T-cell (primary cell): ENCODE measurements around the gene PDE1A. TPM values are rescaled to one million over a fixed set of nuclear protein-coding genes. Genes with fewer than 3 reads are reported as not detected.

Source experiments
- ATAC-seq, 4 experiments: fragments of 200-7000 bp in 3 of 4; fragments of 150-1000 bp in 1 of 4; cut with Tn5 transposase; replicated peaks in 1 of 4; 1 replicate in 3 of 4; 2 replicates in 1 of 4; pipeline ENCODE4 v1.10.0; 2021; ENCODE audit warnings: moderate library complexity in 3 of 4, mild to moderate bottlenecking in 2 of 4, moderate number of reproducible peaks in 1 of 4
- CTCF ChIA-PET, 2 donors: fragments of 300-600 bp; sonication (Branson Sonifier 250); formaldehyde crosslinking; loops; one replicate each; lab custom pipeline; 2022; ENCODE audit warnings: antibody characterized with exemption in 2 of 2; lab: Charles Lee
- POLR2A ChIA-PET, 2 donors: fragments of 300-600 bp; sonication (Branson Sonifier 250); formaldehyde crosslinking; loops; one replicate each; lab custom pipeline; 2022; ENCODE audit warnings: antibody characterized with exemption in 2 of 2; lab: Charles Lee
- DNase-seq, 35 experiments: peaks; one replicate each; pipeline versions ENCODE4 v3.0.0 to v3.0.0-alpha.2; 2013 to 2023
- H3K27ac ChIP-seq: one replicate; pipeline ENCODE4 v1.5.1; 2013; ENCODE audit warnings: low read length
- H3K27me3 ChIP-seq, 2 experiments: replicated peaks in 1 of 2; 1 replicate in 1 of 2; 2 replicates in 1 of 2; pipeline versions ENCODE4 v1.6.1 to v1.7.0; 2013; ENCODE audit warnings: low read length in 1 of 2, mixed read lengths in 1 of 2; ENCODE audit not compliant: control insufficient read depth in 2 of 2, insufficient read depth in 2 of 2; ENCODE audit errors: extremely low read depth in 1 of 2
- H3K36me3 ChIP-seq, 2 donors: 1 replicate in 1 of 2; 2 replicates in 1 of 2; pipeline versions ENCODE4 v1.6.1 to v1.7.0; 2013; ENCODE audit warnings: low read length in 1 of 2; ENCODE audit not compliant: control insufficient read depth in 2 of 2, insufficient read depth in 1 of 2; ENCODE audit errors: extremely low read depth in 1 of 2
- H3K4me1 ChIP-seq, 2 experiments: 1 replicate in 1 of 2; 2 replicates in 1 of 2; pipeline versions ENCODE4 v1.6.1 to v1.7.0; 2013; ENCODE audit warnings: low read length in 2 of 2, mixed read lengths in 1 of 2; ENCODE audit not compliant: insufficient read depth in 2 of 2, control insufficient read depth in 1 of 2; ENCODE audit errors: extremely low read depth in 1 of 2
- H3K4me3 ChIP-seq, 2 donors: 1 replicate in 1 of 2; 2 replicates in 1 of 2; pipeline versions ENCODE4 v1.5.1 to v1.7.0; 2013; ENCODE audit warnings: mild to moderate bottlenecking in 2 of 2, low read length in 1 of 2, moderate library complexity in 1 of 2; ENCODE audit not compliant: control insufficient read depth in 1 of 2; ENCODE audit errors: extremely low read depth in 1 of 2
- H3K9me3 ChIP-seq: 2 replicates; pipeline ENCODE4 v1.7.0; 2013
- H3K27ac Mint-ChIP-seq, 2 donors: one replicate each; pipeline ENCODE4 v1.8.0; 2020 to 2021; ENCODE audit warnings: mild to moderate bottlenecking in 2 of 2, mixed read lengths in 2 of 2
- H3K27me3 Mint-ChIP-seq, 2 donors: one replicate each; pipeline ENCODE4 v1.8.0; 2021 to 2022; ENCODE audit warnings: mixed read lengths in 2 of 2
- H3K36me3 Mint-ChIP-seq: one replicate; pipeline ENCODE4 v1.8.0; 2021; ENCODE audit warnings: mixed read lengths
- H3K4me1 Mint-ChIP-seq, 3 donors: one replicate each; pipeline ENCODE4 v1.8.0; 2020 to 2022; ENCODE audit warnings: mixed read lengths in 3 of 3, mild to moderate bottlenecking in 1 of 3
- H3K4me3 Mint-ChIP-seq, 3 donors: one replicate each; pipeline ENCODE4 v1.8.0; 2020 to 2022; ENCODE audit warnings: mild to moderate bottlenecking in 3 of 3, mixed read lengths in 3 of 3, moderate library complexity in 3 of 3
- H3K9me3 Mint-ChIP-seq, 3 donors: one replicate each; pipeline ENCODE4 v1.8.0; 2020 to 2022; ENCODE audit warnings: mixed read lengths in 3 of 3
- WGBS: methylation state at CpG from one replicate; pipeline ENCODE4 v1.1.5; 2013; ENCODE audit warnings: missing lambda C conversion rate; ENCODE audit not compliant: insufficient coverage; 5-methylcytosine and 5-hydroxymethylcytosine counted together
- total RNA-seq, 35 experiments: library from RNA in 6 of 35; stranded (reverse) in 6 of 35; fragments of 120-200 nt in 1 of 35; gene quantifications; one replicate each; pipeline versions ENCODE4 v1.2.1 to v1.2.4 and lab custom pipeline; 2013 to 2026

Gene PDE1A
- total RNA-seq, 5 donors from 2014 or later (not counting 1 experiment from before 2014, with no cell fraction given) = not detected

DNA sequence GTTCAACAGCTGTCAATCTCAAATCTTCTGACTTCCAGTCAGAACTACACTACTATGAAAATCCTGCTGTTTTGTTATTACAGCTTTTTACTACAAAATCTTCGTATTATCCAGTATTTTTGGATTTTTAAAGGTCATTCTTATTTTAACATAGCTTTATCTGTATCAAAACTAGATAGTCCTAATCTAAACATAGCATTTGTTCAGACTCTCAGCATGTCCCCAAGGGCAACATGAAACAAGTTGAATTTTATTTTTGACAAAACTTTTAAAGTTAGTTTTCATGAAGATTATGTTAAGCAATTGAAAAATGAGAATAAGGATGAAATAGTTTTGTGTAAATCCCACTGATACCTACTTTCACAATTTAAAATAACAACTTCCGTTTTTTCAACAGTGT lies 48.1 kb downstream of the PDE1A start:
- peaks cover 8 to 21% (median 13%) of the 10 kb centered on the region in 3 donors for H3K9me3 Mint-ChIP-seq
- Histone ChIP-seq H3K27me3 (no peaks in the 10 kb centered on the region), H3K4me3 (no peak overlapping the region), H3K4me1 (no peaks in the 10 kb centered on the region), H3K36me3 (no peaks in the 10 kb centered on the region), H3K27ac (no peak overlapping the region), H3K9me3 (peaks cover 3% of the 10 kb centered on the region)
- no peaks in the 10 kb centered on the region for H3K36me3 Mint-ChIP-seq
- ChIA-PET POLR2A (no interaction called here), CTCF (no interaction called here)
- H3K4me3 Mint-ChIP-seq = no peak overlapping the region
- H3K27me3 Mint-ChIP-seq = no peaks in the 10 kb centered on the region
- ATAC-seq (no peak), DNase-seq (no peak)
- no peaks in the 10 kb centered on the region for H3K4me1 Mint-ChIP-seq
- H3K27ac Mint-ChIP-seq = no peak overlapping the region
- no CpG with 5 or more reads among the region's 2 CpGs for WGBS

DNA sequence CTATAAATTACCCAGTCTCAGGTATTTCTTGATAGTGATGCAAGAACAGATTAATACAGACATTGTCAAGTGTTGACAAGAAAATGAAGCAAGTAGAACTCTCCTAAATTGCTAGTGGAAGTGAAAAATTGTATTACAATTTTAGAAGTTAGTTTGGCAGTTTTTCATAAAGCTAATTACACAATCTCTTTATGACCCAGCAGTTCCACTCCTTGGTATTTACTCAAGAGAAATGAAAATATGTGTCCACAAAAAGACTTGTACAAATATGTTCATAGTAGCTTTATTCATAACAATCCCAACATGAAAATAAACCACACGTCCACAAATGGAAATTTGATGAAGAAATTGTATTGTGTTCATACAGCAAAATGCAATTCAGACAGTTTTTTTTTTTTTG lies 49.4 kb downstream of the PDE1A start:
- peaks cover 3% of the 10 kb centered on the region for H3K9me3 ChIP-seq
- H3K4me3 ChIP-seq = no peak overlapping the region
- Mint-ChIP-seq H3K4me3 (no peak overlapping the region), H3K27me3 (no peaks in the 10 kb centered on the region), H3K4me1 (no peaks in the 10 kb centered on the region), H3K9me3 (peaks cover 7 to 19% (median 17%) of the 10 kb centered on the region in 3 donors), H3K36me3 (no peaks in the 10 kb centered on the region), H3K27ac (no peak overlapping the region)
- no peak for DNase-seq
- no peaks in the 10 kb centered on the region for H3K36me3 ChIP-seq
- CTCF ChIA-PET = no interaction called here
- ATAC-seq = no peak
- WGBS = no CpG with 5 or more reads among the region's 1 CpG
- H3K27ac ChIP-seq = no peak overlapping the region
- no peaks in the 10 kb centered on the region for H3K27me3 ChIP-seq
- POLR2A ChIA-PET = no interaction called here
- no peaks in the 10 kb centered on the region for H3K4me1 ChIP-seq

GRCh38 chr2:182375862-182376261 lies 51.0 kb downstream of the PDE1A start:
- Histone ChIP-seq H3K27me3 (no peaks in the 10 kb centered on the region), H3K36me3 (no peaks in the 10 kb centered on the region), H3K4me3 (no peak overlapping the region), H3K4me1 (no peaks in the 10 kb centered on the region), H3K9me3 (peaks cover 3% of the 10 kb centered on the region), H3K27ac (no peak overlapping the region)
- Mint-ChIP-seq H3K36me3 (no peaks in the 10 kb centered on the region), H3K4me1 (no peaks in the 10 kb centered on the region), H3K9me3 (peaks cover 7 to 16% (median 12%) of the 10 kb centered on the region in 3 donors), H3K27ac (no peak overlapping the region), H3K4me3 (no peak overlapping the region), H3K27me3 (no peaks in the 10 kb centered on the region)
- ATAC-seq (no peak), DNase-seq (no peak)
- WGBS = no CpG with 5 or more reads among the region's 1 CpG
- CTCF ChIA-PET = no interaction called here
- POLR2A ChIA-PET = no interaction called here

DNA sequence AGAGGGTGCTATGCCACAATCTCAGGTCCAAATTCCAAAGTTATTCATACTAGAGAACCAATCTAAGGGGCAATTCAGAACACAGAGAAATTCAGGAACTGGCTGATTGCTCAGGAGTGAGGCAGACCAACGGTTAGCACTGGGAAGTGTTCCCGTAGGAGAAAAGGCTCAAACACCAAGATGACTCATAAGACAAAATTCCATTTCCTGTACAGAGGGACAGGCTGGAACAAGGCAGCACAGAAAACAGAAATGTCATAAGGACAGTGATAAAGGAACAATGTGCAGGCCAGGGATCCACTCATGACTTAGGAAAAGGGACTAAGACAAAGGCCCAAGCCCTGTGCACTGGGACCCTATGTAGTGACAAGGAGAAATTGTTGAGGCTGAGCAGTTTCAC lies 54.2 kb downstream of the PDE1A start:
- Histone ChIP-seq H3K9me3 (peaks cover 3% of the 10 kb centered on the region), H3K36me3 (no peaks in the 10 kb centered on the region), H3K4me1 (no peaks in the 10 kb centered on the region), H3K4me3 (no peak overlapping the region), H3K27ac (no peak overlapping the region), H3K27me3 (no peaks in the 10 kb centered on the region)
- Mint-ChIP-seq H3K27me3 (peaks cover 0 to 2% of the 10 kb centered on the region in 2 donors), H3K4me1 (no peaks in the 10 kb centered on the region), H3K4me3 (no peak overlapping the region), H3K36me3 (no peaks in the 10 kb centered on the region), H3K27ac (no peak overlapping the region), H3K9me3 (peaks cover 7 to 16% (median 12%) of the 10 kb centered on the region in 3 donors)
- ChIA-PET CTCF (no interaction called here), POLR2A (no interaction called here)
- DNase-seq (no peak), ATAC-seq (no peak)
- WGBS = no CpG with 5 or more reads among the region's 2 CpGs

DNA sequence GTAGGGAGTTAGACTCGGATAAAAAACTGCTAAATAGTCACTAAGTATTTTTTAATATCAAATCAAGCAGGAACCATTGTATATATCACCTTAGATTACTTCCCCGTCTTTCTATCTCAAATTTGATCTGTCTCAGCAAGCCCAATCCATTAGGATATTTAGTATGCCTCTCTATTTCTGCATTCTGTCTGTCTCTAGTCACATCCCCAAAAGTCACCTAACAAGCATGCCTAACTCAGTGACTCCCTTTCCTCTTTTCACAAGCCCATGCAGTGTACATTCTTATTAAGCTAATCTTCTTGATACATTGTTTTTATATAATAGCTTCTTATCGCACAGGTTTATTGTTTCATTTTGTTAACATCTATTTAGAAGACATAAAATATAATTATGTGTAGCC lies 57.8 kb downstream of the PDE1A start:
- Mint-ChIP-seq H3K27me3 (peaks cover 0 to 2% of the 10 kb centered on the region in 2 donors), H3K4me3 (no peak overlapping the region), H3K27ac (no peak overlapping the region), H3K9me3 (peaks cover 0 to 9% (median 2%) of the 10 kb centered on the region in 3 donors), H3K4me1 (no peaks in the 10 kb centered on the region), H3K36me3 (no peaks in the 10 kb centered on the region)
- Histone ChIP-seq H3K4me1 (no peaks in the 10 kb centered on the region), H3K36me3 (no peaks in the 10 kb centered on the region), H3K4me3 (no peak overlapping the region), H3K9me3 (no peaks in the 10 kb centered on the region), H3K27ac (no peak overlapping the region), H3K27me3 (no peaks in the 10 kb centered on the region)
- POLR2A ChIA-PET = no interaction called here
- CTCF ChIA-PET = interaction anchor here in 1 of 2 donors (0.6 kb wide), 1 partner anchor 979 kb away, joined by 3 read pairs; no protein-coding TSS in a partner anchor
- 67% methylated on average over 1 of the region's 3 CpGs for WGBS
- ATAC-seq = no peak
- DNase-seq = no peak

DNA sequence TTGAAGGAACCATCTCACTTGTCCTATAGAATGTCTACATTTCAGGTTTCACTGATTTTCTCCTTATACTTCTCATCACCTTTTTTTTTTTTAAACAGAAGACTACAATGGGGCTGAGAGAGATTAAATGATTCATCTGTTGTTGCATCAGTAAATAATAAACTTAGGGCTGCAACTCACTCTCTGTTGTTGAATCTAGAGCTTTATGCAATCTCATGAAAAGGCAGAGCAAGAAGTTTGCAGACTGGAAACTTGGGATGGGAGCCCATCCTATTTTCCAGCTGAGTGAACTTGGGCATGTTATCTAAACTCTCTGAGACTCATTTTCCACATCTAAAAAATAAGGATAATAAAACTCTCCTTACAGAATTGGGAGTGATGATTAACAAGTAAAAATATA lies 58.4 kb downstream of the PDE1A start:
- ChIA-PET POLR2A (no interaction called here), CTCF (no interaction called here)
- H3K27ac ChIP-seq = no peak overlapping the region
- ATAC-seq = no peak
- H3K36me3 Mint-ChIP-seq = no peaks in the 10 kb centered on the region
- peaks cover 0 to 6% (median 2%) of the 10 kb centered on the region in 3 donors for H3K9me3 Mint-ChIP-seq
- H3K4me1 ChIP-seq = no peaks in the 10 kb centered on the region
- no peak overlapping the region for H3K27ac Mint-ChIP-seq
- no peaks in the 10 kb centered on the region for H3K4me1 Mint-ChIP-seq
- no peak for DNase-seq
- no peaks in the 10 kb centered on the region for H3K27me3 ChIP-seq
- H3K36me3 ChIP-seq = no peaks in the 10 kb centered on the region
- H3K4me3 Mint-ChIP-seq = no peak overlapping the region
- H3K27me3 Mint-ChIP-seq = peaks cover 0 to 2% of the 10 kb centered on the region in 2 donors
- no peaks in the 10 kb centered on the region for H3K9me3 ChIP-seq
- H3K4me3 ChIP-seq = no peak overlapping the region

DNA sequence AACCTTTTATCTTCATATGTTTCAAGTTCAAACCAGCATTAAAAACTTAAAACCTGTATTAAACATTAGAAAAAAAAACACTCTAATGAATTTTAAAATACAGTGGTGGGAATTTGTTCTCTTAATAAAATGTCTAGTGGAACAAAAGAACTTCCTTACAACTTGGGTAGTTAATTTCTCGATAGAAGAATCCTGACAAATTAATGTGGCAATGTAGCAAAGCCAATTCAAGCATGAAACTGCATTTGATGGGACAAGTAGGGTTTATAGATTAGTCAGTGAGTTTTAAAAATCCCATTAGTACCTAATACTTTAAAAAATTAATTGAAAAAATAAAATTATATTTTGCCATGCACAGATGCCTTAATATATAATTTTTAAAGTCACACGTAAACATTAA lies 59.4 kb downstream of the PDE1A start:
- no CpG with 5 or more reads among the region's 2 CpGs for WGBS
- POLR2A ChIA-PET = no interaction called here
- no peak overlapping the region for H3K27ac ChIP-seq

More for the DNA sequence above, 59.4 kb downstream of the PDE1A start:
- Mint-ChIP-seq H3K9me3 (peaks cover 0 to 4% (median 0%) of the 10 kb centered on the region in 3 donors), H3K27ac (no peak overlapping the region), H3K36me3 (no peaks in the 10 kb centered on the region), H3K4me3 (no peak overlapping the region), H3K27me3 (peaks cover 0 to 2% of the 10 kb centered on the region in 2 donors), H3K4me1 (no peaks in the 10 kb centered on the region)
- H3K9me3 ChIP-seq = no peaks in the 10 kb centered on the region
- H3K4me3 ChIP-seq = no peak overlapping the region
- no peaks in the 10 kb centered on the region for H3K4me1 ChIP-seq
- H3K36me3 ChIP-seq = no peaks in the 10 kb centered on the region
- CTCF ChIA-PET = no interaction called here
- DNase-seq (no peak), ATAC-seq (no peak)
- H3K27me3 ChIP-seq = no peaks in the 10 kb centered on the region
